Gastroesophageal sphincter (tissue), 4 donors: ENCODE measurements around the gene PPFIA1. TPM values are rescaled to one million over a fixed set of nuclear protein-coding genes. Genes with fewer than 3 reads are reported as not detected.

ENCODE experiments used
- ATAC-seq: fragments of 150-250 bp; one replicate; pipeline ENCODE4 v1.9.1; 2016; ENCODE audit warnings: mild to moderate bottlenecking, moderate library complexity
- H3K27ac ChIP-seq, 4 donors: fragments of 200-600 bp; sonication (generic) in 3 of 4; 1 replicate in 3 of 4; 2 replicates in 1 of 4; pipeline ENCODE4 v1.5.1; 2016 to 2019
- H3K27me3 ChIP-seq: fragments of 200-600 bp; sonication (generic); one replicate; pipeline ENCODE4 v1.5.1; 2019
- H3K36me3 ChIP-seq, 2 donors: fragments of 200-600 bp; sonication (generic); one replicate each; pipeline ENCODE4 v1.5.1; 2019; ENCODE audit warnings: control low read depth in 1 of 2
- H3K4me1 ChIP-seq, 3 donors: fragments of 200-600 bp; sonication (generic); 1 replicate in 2 of 3; 2 replicates in 1 of 3; pipeline ENCODE4 v1.5.1; 2016 to 2019; ENCODE audit warnings: control low read depth in 2 of 3
- H3K4me3 ChIP-seq, 2 donors: fragments of 200-600 bp; sonication (generic); one replicate each; pipeline ENCODE4 v1.5.1; 2019; ENCODE audit warnings: mild to moderate bottlenecking in 1 of 2, moderate library complexity in 1 of 2
- H3K9me3 ChIP-seq, 3 donors: fragments of 200-600 bp; sonication (generic); one replicate each; pipeline ENCODE4 v1.5.1; 2017 to 2019; ENCODE audit warnings: control low read depth in 2 of 3
- EP300 ChIP-seq: sonication (generic); formaldehyde crosslinking; IDR thresholded peaks from one replicate; pipeline ENCODE4 v1.6.1; 2017; ENCODE audit warnings: antibody characterized with exemption, mild to moderate bottlenecking
- POLR2A ChIP-seq, 2 donors: fragments of 450-650 bp; IDR thresholded peaks; one replicate each; pipeline ENCODE4 v1.6.1; 2017; ENCODE audit warnings: antibody characterized with exemption in 2 of 2, mild to moderate bottlenecking in 2 of 2, moderate library complexity in 1 of 2
- POLR2AphosphoS5 ChIP-seq: sonication (generic); formaldehyde crosslinking; IDR thresholded peaks from one replicate; pipeline ENCODE4 v1.6.1; 2017; ENCODE audit warnings: antibody characterized with exemption
- whole genome bisulfite sequencing, 2 donors: methylation state at CpG; one replicate each; pipeline ENCODE4 v1.1.5; 2018; ENCODE audit warnings: low coverage in 1 of 2; 5-methylcytosine and 5-hydroxymethylcytosine counted together
- total RNA-seq, 4 donors: library from RNA; depleted of rRNA; stranded (reverse); fragments of >200 nt; gene quantifications; one replicate each; pipeline ENCODE4 v1.1.0, GENCODE V29; 2016
- TF ChIP-seq, protein P1 (sequence below), 4 experiments: fragments of 200-600 bp in 2 of 4; fragments of 450-650 bp in 2 of 4; sonication (generic) in 1 of 4; IDR thresholded peaks; one replicate each; pipeline ENCODE4 v1.5.1; 2017 to 2019; ENCODE audit warnings: antibody characterized with exemption in 4 of 4, mild to moderate bottlenecking in 2 of 4, moderate library complexity in 2 of 4

Gene PPFIA1
- total RNA-seq, 4 donors from 2014 or later, result 54.3 to 68.8 (median 61.5) TPM

DNA sequence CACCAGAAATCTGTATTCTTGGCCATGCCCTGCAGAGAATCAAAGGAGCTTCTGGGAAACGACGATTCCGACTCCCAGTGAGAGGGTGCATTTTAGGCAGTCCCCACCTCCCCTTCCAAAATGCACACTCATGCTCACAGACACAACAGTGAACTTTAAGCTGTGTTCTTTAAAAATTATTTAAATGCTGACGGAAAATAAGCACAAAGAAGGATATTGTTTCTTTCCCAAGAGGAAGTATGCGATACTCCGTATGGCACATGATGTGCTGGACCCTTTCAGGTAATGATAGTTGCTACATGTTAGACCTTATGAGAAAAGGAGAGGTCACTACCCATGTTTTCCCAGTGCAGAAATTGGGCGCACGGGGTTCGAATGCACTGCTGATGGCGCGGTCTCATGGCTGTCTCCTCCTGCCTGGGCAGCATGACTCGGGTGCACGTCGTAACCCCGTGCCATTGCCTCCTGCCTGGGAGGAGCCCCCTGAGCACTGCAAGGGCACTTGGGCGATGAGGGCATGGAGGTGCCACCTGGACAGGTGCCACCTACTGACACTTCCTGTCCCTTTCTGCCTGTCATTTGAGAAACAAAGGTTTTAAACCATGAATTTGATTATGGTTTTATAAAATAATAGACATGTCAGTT lies 64.0 kb downstream of the PPFIA1 start:
- H3K27me3 ChIP-seq, result no peaks in the 10 kb centered on the region
- ATAC-seq, result no peak
- H3K36me3 ChIP-seq, result peaks cover 4 to 100% of the 10 kb centered on the region in 2 donors
- WGBS, 2 donors, result 92% methylated on average over 7 to 16 of the region's 16 CpGs
- H3K9me3 ChIP-seq, result no peaks in the 10 kb centered on the region
- TF ChIP-seq POLR2A (IDR thresholded peaks at IDR 0.05) (no peak), EP300 (no peak), POLR2AphosphoS5 (no peak)
- TF ChIP-seq, protein P1, sequence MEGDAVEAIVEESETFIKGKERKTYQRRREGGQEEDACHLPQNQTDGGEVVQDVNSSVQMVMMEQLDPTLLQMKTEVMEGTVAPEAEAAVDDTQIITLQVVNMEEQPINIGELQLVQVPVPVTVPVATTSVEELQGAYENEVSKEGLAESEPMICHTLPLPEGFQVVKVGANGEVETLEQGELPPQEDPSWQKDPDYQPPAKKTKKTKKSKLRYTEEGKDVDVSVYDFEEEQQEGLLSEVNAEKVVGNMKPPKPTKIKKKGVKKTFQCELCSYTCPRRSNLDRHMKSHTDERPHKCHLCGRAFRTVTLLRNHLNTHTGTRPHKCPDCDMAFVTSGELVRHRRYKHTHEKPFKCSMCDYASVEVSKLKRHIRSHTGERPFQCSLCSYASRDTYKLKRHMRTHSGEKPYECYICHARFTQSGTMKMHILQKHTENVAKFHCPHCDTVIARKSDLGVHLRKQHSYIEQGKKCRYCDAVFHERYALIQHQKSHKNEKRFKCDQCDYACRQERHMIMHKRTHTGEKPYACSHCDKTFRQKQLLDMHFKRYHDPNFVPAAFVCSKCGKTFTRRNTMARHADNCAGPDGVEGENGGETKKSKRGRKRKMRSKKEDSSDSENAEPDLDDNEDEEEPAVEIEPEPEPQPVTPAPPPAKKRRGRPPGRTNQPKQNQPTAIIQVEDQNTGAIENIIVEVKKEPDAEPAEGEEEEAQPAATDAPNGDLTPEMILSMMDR (IDR thresholded peaks at IDR 0.05), result no peak
- H3K4me1 ChIP-seq, result no peaks in the 10 kb centered on the region
- H3K27ac ChIP-seq, result no peak overlapping the region
- no peak overlapping the region for H3K4me3 ChIP-seq

DNA sequence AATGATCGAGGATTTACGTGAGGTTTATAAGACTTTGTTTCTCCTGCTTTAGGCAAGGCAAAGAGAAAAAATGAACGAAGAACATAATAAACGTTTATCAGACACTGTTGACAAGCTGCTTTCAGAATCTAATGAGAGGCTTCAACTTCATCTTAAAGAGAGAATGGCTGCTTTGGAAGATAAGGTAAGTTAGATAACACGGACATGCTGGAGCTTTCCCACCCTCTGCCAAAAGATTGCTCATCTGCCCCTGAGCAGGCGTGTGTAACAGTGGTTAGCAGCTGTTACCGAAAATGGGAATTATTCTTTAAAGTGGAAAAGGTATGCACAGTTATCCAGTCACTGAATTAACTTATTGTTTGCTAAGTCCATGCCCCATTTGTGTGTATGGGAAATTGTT lies 65.0 kb downstream of the PPFIA1 start:
- H3K4me3 ChIP-seq, result no peak overlapping the region
- H3K36me3 ChIP-seq, result peaks cover 4 to 99% of the 10 kb centered on the region in 2 donors
- H3K27ac ChIP-seq, result no peak overlapping the region
- no peaks in the 10 kb centered on the region for H3K27me3 ChIP-seq
- H3K4me1 ChIP-seq, result no peaks in the 10 kb centered on the region
- ATAC-seq, result no peak
- TF ChIP-seq, protein P1 (IDR thresholded peaks at IDR 0.05), result no peak
- TF ChIP-seq EP300, result no peak
- TF ChIP-seq POLR2A (IDR thresholded peaks at IDR 0.05), result no peak
- no peak for TF ChIP-seq POLR2AphosphoS5
- H3K9me3 ChIP-seq, result no peaks in the 10 kb centered on the region
- WGBS, 2 donors, result 68 to 76% methylated on average over 5 to 7 of the region's 7 CpGs

DNA sequence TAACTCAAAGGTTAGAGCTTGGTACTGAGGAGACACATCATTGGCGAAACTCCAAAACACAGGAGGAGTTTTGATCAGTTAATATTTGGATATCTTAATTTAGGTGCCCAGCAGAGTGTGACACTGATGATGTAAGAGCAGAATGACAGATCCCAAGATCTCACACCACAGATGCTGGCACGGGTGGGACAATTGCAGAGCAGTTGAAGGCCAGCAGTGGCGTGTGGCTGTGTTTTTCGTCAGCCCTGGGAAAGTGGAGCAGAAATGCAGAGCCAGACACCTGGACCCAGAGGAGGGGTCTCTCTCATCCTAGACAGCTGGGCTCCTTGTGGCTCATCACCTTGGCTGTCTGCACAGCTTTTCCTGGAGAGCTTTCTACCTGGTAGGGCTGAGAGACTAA lies 68.1 kb downstream of the PPFIA1 start:
- WGBS, 2 donors, result 57 to 78% methylated on average over 2 to 3 of the region's 4 CpGs
- no peak for ATAC-seq
- H3K36me3 ChIP-seq, result peaks cover 0 to 92% of the 10 kb centered on the region in 2 donors
- no peak overlapping the region for H3K4me3 ChIP-seq
- H3K27me3 ChIP-seq, result no peaks in the 10 kb centered on the region
- no peaks in the 10 kb centered on the region for H3K4me1 ChIP-seq
- TF ChIP-seq EP300, result no peak
- TF ChIP-seq, protein P1 (IDR thresholded peaks at IDR 0.05), result no peak
- no peak for TF ChIP-seq POLR2AphosphoS5
- no peak for TF ChIP-seq POLR2A (IDR thresholded peaks at IDR 0.05)
- no peak overlapping the region for H3K27ac ChIP-seq
- H3K9me3 ChIP-seq, result no peaks in the 10 kb centered on the region

DNA sequence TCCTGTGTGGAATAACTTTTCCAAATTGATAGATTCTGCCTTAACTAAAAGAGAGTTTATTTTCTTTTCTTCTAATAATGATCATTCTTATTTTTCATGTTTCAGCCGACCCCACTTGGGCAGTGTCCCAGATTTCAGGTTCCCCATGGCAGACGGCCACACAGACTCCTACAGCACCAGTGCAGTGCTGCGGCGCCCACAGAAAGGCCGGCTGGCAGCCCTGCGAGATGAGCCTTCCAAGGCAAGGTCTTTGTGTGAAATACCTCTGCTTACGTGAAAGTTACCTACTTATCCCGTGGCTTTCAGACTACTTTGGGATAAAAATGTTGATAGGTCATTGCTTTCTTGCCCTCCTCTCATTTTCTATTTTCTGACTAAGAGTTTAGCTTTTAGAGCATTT lies 68.6 kb downstream of the PPFIA1 start:
- H3K9me3 ChIP-seq, result no peaks in the 10 kb centered on the region
- H3K27me3 ChIP-seq, result no peaks in the 10 kb centered on the region
- H3K27ac ChIP-seq, result no peak overlapping the region
- H3K4me3 ChIP-seq, result no peak overlapping the region
- H3K4me1 ChIP-seq, result no peaks in the 10 kb centered on the region
- ATAC-seq, result no peak
- 86 to 98% methylated on average over 4 to 8 of the region's 8 CpGs for WGBS, 2 donors
- TF ChIP-seq, protein P1 (IDR thresholded peaks at IDR 0.05), result no peak
- TF ChIP-seq EP300, result no peak
- no peak for TF ChIP-seq POLR2A (IDR thresholded peaks at IDR 0.05)
- no peak for TF ChIP-seq POLR2AphosphoS5
- H3K36me3 ChIP-seq, result peaks cover 0 to 92% of the 10 kb centered on the region in 2 donors

DNA sequence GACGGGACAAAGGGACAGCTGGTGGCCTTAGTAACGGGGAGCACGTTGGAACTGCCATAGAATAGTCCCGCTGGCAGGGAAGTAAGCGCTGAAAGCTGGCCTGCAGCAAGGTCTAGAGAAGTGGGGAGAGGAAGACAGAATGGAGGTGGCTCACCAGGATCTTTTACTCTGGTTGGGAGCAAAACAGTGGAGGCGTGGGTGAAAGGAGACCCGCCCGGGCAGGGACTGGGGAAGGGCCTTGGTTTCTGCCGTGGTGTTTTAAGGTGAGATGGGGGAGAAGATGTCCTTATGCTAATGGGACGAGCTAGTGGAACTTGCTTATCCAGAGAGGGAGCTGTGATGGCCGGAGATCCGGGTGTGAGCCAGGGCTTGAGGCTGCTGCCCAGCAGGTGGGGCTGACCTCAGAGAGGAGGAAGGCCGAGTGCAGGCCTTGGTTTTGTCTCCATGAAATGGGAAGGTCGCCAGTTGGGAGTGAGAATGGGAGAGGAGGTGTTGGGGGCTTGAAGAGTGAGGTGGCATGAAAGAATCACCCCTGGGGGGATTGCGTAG lies 71.5 kb downstream of the PPFIA1 start:
- 77 to 91% methylated on average over 10 to 15 of the region's 15 CpGs for WGBS, 2 donors
- ATAC-seq, result no peak
- H3K4me3 ChIP-seq, result no peak overlapping the region
- H3K27me3 ChIP-seq, result no peaks in the 10 kb centered on the region
- TF ChIP-seq POLR2A (IDR thresholded peaks at IDR 0.05), result no peak
- TF ChIP-seq, protein P1 (IDR thresholded peaks at IDR 0.05), result no peak
- no peak for TF ChIP-seq EP300
- TF ChIP-seq POLR2AphosphoS5, result no peak
- H3K4me1 ChIP-seq, result no peaks in the 10 kb centered on the region
- H3K27ac ChIP-seq, result no peak overlapping the region
- H3K36me3 ChIP-seq, result peaks cover 0 to 90% of the 10 kb centered on the region in 2 donors
- no peaks in the 10 kb centered on the region for H3K9me3 ChIP-seq
